HUDEP-2 (cell line): Measurements from ENCODE around the gene CRLF1.
"Not testable (repeated sequence)": the region's sequence is repeated elsewhere in the genome, so short reads cannot be mapped to it uniquely, and the experiment has no call there.

Experiments used
- DNase-seq, 76 experiments: peaks; one replicate each; lab custom pipeline; 2025; ENCODE audit not compliant: unreplicated experiment in 76 of 76; lab: John Stamatoyannopoulos, UW

CRLF1 gene

GRCh38 chr19:18594096-18594823 is 12.3 kb downstream of the CRLF1 start:
- DNase-seq: peak in 48 of 76 experiments; percentile 15 to 67 (median 44)

GRCh38 chr19:18593367-18594095 is 13.1 kb downstream of the CRLF1 start:
- peak in 5 of 76 experiments; percentile 19 to 41 (median 33) for DNase-seq

GRCh38 chr19:18592732-18593131 is 13.9 kb downstream of the CRLF1 start:
- DNase-seq: not testable (repeated sequence)

GRCh38 chr19:18591735-18592385 is 14.7 kb downstream of the CRLF1 start:
- no peak for DNase-seq

GRCh38 chr19:18590273-18591272 is 16.0 kb downstream of the CRLF1 start:
- peak in 38 of 76 experiments; percentile 11 to 81 (median 44) for DNase-seq

- DNase-seq: peak in 58 of 76 experiments; percentile 26 to 96 (median 65)
Observed at GRCh38 chr19:18589380-18590272, 17.0 kb downstream of the CRLF1 start.

- DNase-seq: peak in 73 of 76 experiments; percentile 43 to 97 (median 82)
Observed at GRCh38 chr19:18588611-18589379, 17.8 kb downstream of the CRLF1 start, which contains the start of gene REX1BD. REX1BD (plus strand) TSS chr19:18588798; CDS start chr19:18588802, 4 bp downstream.

GRCh38 chr19:18587962-18588610 is 18.5 kb downstream of the CRLF1 start:
- DNase-seq: peak in 1 of 76 experiments; percentile 48

GRCh38 chr19:18587561-18587960 is 19.0 kb downstream of the CRLF1 start:
- DNase-seq: no peak

GRCh38 chr19:18586306-18586705 is 20.3 kb downstream of the CRLF1 start:
- peak in 5 of 76 experiments; percentile 25 to 36 (median 28) for DNase-seq

- no peak for DNase-seq
Observed at GRCh38 chr19:18580311-18580710, 26.3 kb downstream of the CRLF1 start.

GRCh38 chr19:18577365-18577914 is 29.2 kb downstream of the CRLF1 start:
- no peak for DNase-seq

- no peak for DNase-seq
Observed at GRCh38 chr19:18576383-18576782, 30.2 kb downstream of the CRLF1 start.

- DNase-seq: no peak
Observed at GRCh38 chr19:18574691-18575291, 31.8 kb downstream of the CRLF1 start.

- DNase-seq: peak in 75 of 76 experiments; percentile 52 to 100 (median 99)
Observed at GRCh38 chr19:18571564-18572344, 34.8 kb downstream of the CRLF1 start, which contains the start of gene UBA52. UBA52 (plus strand) TSS chr19:18571857; CDS start chr19:18573301, 1,444 bp downstream.

- no peak for DNase-seq
Observed at GRCh38 chr19:18568367-18568766, 38.2 kb downstream of the CRLF1 start.
